ENCODE measurements around the gene GRK2. TPM values are rescaled to one million over a fixed set of nuclear protein-coding genes. Genes with fewer than 3 reads are reported as not detected.
A peak's percentile ranks its signal among the peaks of the same experiment; 100 is the strongest.

Gene GRK2
- total RNA-seq, 2 donors from 2014 or later, result 394 to 432 TPM

- ATAC-seq (no peak), DNase-seq (ENCODE audit: low spot score) (peak; percentile 51)
- peaks cover 23% of the 10 kb centered on the region for H3K36me3 Mint-ChIP-seq
- peaks cover 6 to 23% of the 10 kb centered on the region in 2 donors for H3K4me1 Mint-ChIP-seq (ENCODE audit: low read depth in 2 of 2)
- no peaks in the 10 kb centered on the region for H3K27me3 Mint-ChIP-seq
- H3K4me3 Mint-ChIP-seq, result no peak overlapping the region
- no peak overlapping the region for H3K27ac Mint-ChIP-seq
- H3K9me3 Mint-ChIP-seq, result peaks cover 6% of the 10 kb centered on the region
Observed at GRCh38 chr11:67299471-67300191, 33.4 kb downstream of the GRK2 start.

- H3K27me3 Mint-ChIP-seq, result no peaks in the 10 kb centered on the region
- no peak overlapping the region for H3K4me3 Mint-ChIP-seq
- H3K4me1 Mint-ChIP-seq (ENCODE audit: low read depth in 2 of 2), result peaks cover 6 to 24% of the 10 kb centered on the region in 2 donors
- DNase-seq (ENCODE audit: low spot score) (no peak), ATAC-seq (no peak)
- H3K9me3 Mint-ChIP-seq, result peaks cover 6% of the 10 kb centered on the region
- no peak overlapping the region for H3K27ac Mint-ChIP-seq
- peaks cover 23% of the 10 kb centered on the region for H3K36me3 Mint-ChIP-seq
Observed at GRCh38 chr11:67300256-67300755, 34.0 kb downstream of the GRK2 start.

- ATAC-seq (no peak), DNase-seq (ENCODE audit: low spot score) (no peak)
- Mint-ChIP-seq H3K9me3 (peaks cover 6% of the 10 kb centered on the region), H3K4me3 (no peak overlapping the region), H3K27me3 (no peaks in the 10 kb centered on the region), H3K36me3 (peaks cover 20% of the 10 kb centered on the region), H3K27ac (no peak overlapping the region), H3K4me1 (ENCODE audit: low read depth in 2 of 2) (peaks cover 5 to 26% of the 10 kb centered on the region in 2 donors)
Observed at GRCh38 chr11:67300756-67301312, 34.6 kb downstream of the GRK2 start.

GRCh38 chr11:67301313-67301921 is 35.1 kb downstream of the GRK2 start:
- peaks cover 15% of the 10 kb centered on the region for H3K36me3 Mint-ChIP-seq
- H3K4me1 Mint-ChIP-seq (ENCODE audit: low read depth in 2 of 2), result peaks cover 0 to 20% of the 10 kb centered on the region in 2 donors
- H3K27ac Mint-ChIP-seq, result no peak overlapping the region
- no peak overlapping the region for H3K4me3 Mint-ChIP-seq
- peaks cover under 1% of the 10 kb centered on the region for H3K9me3 Mint-ChIP-seq
- DNase-seq (ENCODE audit: low spot score), result no peak
- H3K27me3 Mint-ChIP-seq, result no peaks in the 10 kb centered on the region
- no peak for ATAC-seq

- peak overlapping the region; percentile 43 to 80 for H3K27ac Mint-ChIP-seq
- peaks cover 0 to 15% of the 10 kb centered on the region in 2 donors for H3K4me1 Mint-ChIP-seq (ENCODE audit: low read depth in 2 of 2)
- no peaks in the 10 kb centered on the region for H3K9me3 Mint-ChIP-seq
- peak overlapping the region; percentile 54 for H3K4me3 Mint-ChIP-seq
- DNase-seq (ENCODE audit: low spot score) (no peak), ATAC-seq (no peak)
- H3K27me3 Mint-ChIP-seq, result no peaks in the 10 kb centered on the region
- H3K36me3 Mint-ChIP-seq, result peaks cover 8% of the 10 kb centered on the region
Observed at GRCh38 chr11:67301951-67302516, 35.8 kb downstream of the GRK2 start.

- Mint-ChIP-seq H3K9me3 (no peaks in the 10 kb centered on the region), H3K27ac (peak overlapping the region; percentile 43 to 80), H3K36me3 (peaks cover 6% of the 10 kb centered on the region), H3K27me3 (no peaks in the 10 kb centered on the region), H3K4me3 (peak overlapping the region; percentile 54), H3K4me1 (ENCODE audit: low read depth in 2 of 2) (peaks cover 0 to 14% of the 10 kb centered on the region in 2 donors)
- DNase-seq (ENCODE audit: low spot score) (peak; percentile 79), ATAC-seq (peak; percentile 73 to 80)
Observed at GRCh38 chr11:67302571-67303131, 36.4 kb downstream of the GRK2 start.

- Mint-ChIP-seq H3K4me3 (peak within 1 kb of the TSS; percentile 54), H3K27me3 (no peaks in the 10 kb centered on the region), H3K36me3 (peaks cover 6% of the 10 kb centered on the region), H3K9me3 (no peaks in the 10 kb centered on the region), H3K27ac (peak within 1 kb of the TSS; percentile 43 to 80), H3K4me1 (ENCODE audit: low read depth in 2 of 2) (peaks cover 0 to 11% of the 10 kb centered on the region in 2 donors)
- DNase-seq (ENCODE audit: low spot score) (peak; percentile 82), ATAC-seq (peak; percentile 88 to 90)
Observed at GRCh38 chr11:67303132-67303834, 37.0 kb downstream of the GRK2 start, which contains the start of gene SSH3. TSS of gene SSH3 (plus strand) at chr11:67303530. CDS start at chr11:67303626, 96 bp downstream.

GRCh38 chr11:67303835-67304411 is 37.6 kb downstream of the GRK2 start:
- H3K4me3 Mint-ChIP-seq, result peak overlapping the region; percentile 54
- no peaks in the 10 kb centered on the region for H3K36me3 Mint-ChIP-seq
- DNase-seq (ENCODE audit: low spot score) (no peak), ATAC-seq (peak; percentile 1 to 46)
- no peaks in the 10 kb centered on the region for H3K27me3 Mint-ChIP-seq
- no peak overlapping the region for H3K27ac Mint-ChIP-seq
- H3K9me3 Mint-ChIP-seq, result no peaks in the 10 kb centered on the region
- H3K4me1 Mint-ChIP-seq (ENCODE audit: low read depth in 2 of 2), result peaks cover 0 to 8% of the 10 kb centered on the region in 2 donors

GRCh38 chr11:67304511-67305113 is 38.3 kb downstream of the GRK2 start:
- Mint-ChIP-seq H3K27me3 (no peaks in the 10 kb centered on the region), H3K4me3 (no peak overlapping the region), H3K27ac (no peak overlapping the region), H3K4me1 (ENCODE audit: low read depth in 2 of 2) (peaks cover 0 to 8% of the 10 kb centered on the region in 2 donors), H3K36me3 (no peaks in the 10 kb centered on the region), H3K9me3 (no peaks in the 10 kb centered on the region)
- DNase-seq (ENCODE audit: low spot score) (no peak), ATAC-seq (no peak)

GRCh38 chr11:67306769-67307544 is 40.7 kb downstream of the GRK2 start:
- no peak for DNase-seq (ENCODE audit: low spot score)

GRCh38 chr11:67307545-67308001 is 41.3 kb downstream of the GRK2 start:
- Mint-ChIP-seq H3K9me3 (no peaks in the 10 kb centered on the region), H3K27ac (no peak overlapping the region), H3K4me1 (ENCODE audit: low read depth in 2 of 2) (peaks cover 4 to 11% of the 10 kb centered on the region in 2 donors), H3K27me3 (no peaks in the 10 kb centered on the region), H3K4me3 (no peak overlapping the region), H3K36me3 (no peaks in the 10 kb centered on the region)
- ATAC-seq (no peak), DNase-seq (ENCODE audit: low spot score) (no peak)

More at GRCh38 chr11:67306769-67307544, 40.7 kb downstream of the GRK2 start:
- Mint-ChIP-seq H3K27ac (no peak overlapping the region), H3K9me3 (no peaks in the 10 kb centered on the region), H3K27me3 (no peaks in the 10 kb centered on the region), H3K4me3 (no peak overlapping the region), H3K36me3 (no peaks in the 10 kb centered on the region), H3K4me1 (ENCODE audit: low read depth in 2 of 2) (peaks cover 0 to 8% of the 10 kb centered on the region in 2 donors)
- no peak for ATAC-seq
